Measurements from ENCODE around the gene GCNT4. TPM values are rescaled to one million over a fixed set of nuclear protein-coding genes. Genes with fewer than 3 reads are reported as not detected.
A peak's percentile ranks its signal among the peaks of the same experiment; 100 is the strongest.

Gene GCNT4
- total and polyA plus RNA-seq, 2 experiments from 2014 or later: 0.18 to 0.23 TPM

DNA sequence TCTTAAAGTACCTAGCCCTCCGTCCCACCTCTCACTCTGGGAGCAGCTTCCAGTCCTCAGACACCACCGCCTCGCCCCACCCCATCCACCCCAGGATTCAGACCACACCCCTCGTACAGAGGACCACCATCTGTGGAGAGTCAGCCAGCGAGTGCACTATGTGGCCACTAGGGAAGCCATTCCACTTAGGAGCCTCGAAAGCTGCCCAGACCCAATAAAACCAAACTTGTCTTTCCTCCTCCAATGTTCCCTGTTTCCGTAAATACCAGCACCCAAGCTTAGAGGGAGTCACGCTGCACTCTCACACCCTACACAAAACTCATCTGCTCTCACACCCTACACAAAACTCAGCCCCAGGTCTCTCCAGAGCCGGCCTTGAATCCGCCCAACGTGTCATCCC is 1.9 kb downstream of the GCNT4 start:
- no peaks in the 10 kb centered on the region for H3K9me3 ChIP-seq (ENCODE audit: low read depth)
- H3K4me1 ChIP-seq (ENCODE audit: low read depth): peaks cover 12% of the 10 kb centered on the region
- no peak overlapping the region for H3K4me3 ChIP-seq
- H3K36me3 ChIP-seq: no peaks in the 10 kb centered on the region
- TF ChIP-seq, protein P1, sequence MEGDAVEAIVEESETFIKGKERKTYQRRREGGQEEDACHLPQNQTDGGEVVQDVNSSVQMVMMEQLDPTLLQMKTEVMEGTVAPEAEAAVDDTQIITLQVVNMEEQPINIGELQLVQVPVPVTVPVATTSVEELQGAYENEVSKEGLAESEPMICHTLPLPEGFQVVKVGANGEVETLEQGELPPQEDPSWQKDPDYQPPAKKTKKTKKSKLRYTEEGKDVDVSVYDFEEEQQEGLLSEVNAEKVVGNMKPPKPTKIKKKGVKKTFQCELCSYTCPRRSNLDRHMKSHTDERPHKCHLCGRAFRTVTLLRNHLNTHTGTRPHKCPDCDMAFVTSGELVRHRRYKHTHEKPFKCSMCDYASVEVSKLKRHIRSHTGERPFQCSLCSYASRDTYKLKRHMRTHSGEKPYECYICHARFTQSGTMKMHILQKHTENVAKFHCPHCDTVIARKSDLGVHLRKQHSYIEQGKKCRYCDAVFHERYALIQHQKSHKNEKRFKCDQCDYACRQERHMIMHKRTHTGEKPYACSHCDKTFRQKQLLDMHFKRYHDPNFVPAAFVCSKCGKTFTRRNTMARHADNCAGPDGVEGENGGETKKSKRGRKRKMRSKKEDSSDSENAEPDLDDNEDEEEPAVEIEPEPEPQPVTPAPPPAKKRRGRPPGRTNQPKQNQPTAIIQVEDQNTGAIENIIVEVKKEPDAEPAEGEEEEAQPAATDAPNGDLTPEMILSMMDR (IDR thresholded peaks at IDR 0.05; ENCODE audit: low read depth, low read length): peak; percentile 43
- peak; percentile 41 to 42 for DNase-seq (ENCODE audit: low read depth in 1 of 2, low spot score in 1 of 2)
- peaks cover 64% of the 10 kb centered on the region for H3K27me3 ChIP-seq
- no peak overlapping the region for H3K27ac ChIP-seq

DNA sequence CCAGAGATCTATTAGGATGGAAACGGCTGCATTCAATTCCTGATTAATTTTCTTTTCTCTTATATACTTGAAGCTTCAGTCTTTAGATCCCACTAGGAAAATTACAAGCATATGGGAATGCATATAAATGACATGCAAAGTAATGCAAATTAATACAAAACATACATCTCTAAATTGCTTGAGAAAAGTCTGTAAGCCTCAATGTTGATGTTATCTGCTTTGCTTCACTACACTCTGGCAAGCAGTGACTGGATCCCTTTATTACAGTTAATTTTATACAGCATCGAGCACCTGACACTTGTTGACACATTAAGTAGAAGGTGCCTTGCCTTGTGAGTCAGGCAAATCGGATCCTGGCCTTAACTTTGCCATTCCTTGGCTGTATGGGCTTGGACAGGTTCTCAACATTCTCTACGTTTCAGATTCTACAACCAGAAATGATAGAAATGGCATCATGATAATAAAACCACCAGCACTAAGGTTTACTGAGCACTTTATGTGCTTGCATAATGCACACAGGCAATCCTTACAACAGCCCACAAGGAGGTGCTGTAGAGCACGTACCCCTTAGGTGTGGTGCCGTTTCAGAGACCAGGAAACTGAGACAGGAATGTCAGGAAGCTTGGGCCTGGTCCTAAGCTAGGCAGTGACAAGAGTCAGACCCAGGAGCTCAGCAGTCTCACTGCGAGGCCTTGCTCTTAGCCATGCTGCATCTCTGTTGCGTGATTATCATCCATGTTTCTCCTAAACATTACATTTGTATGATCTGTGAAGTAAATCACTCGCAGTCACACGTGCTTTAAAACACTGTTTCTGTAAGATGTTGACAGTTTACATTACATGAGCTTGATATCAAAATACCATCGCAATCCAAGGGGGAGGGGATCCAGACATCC is 2.7 kb downstream of the GCNT4 start:
- Histone ChIP-seq H3K27ac (no peak overlapping the region), H3K9me3 (ENCODE audit: low read depth) (no peaks in the 10 kb centered on the region), H3K27me3 (peaks cover 58% of the 10 kb centered on the region), H3K36me3 (no peaks in the 10 kb centered on the region), H3K4me3 (no peak overlapping the region), H3K4me1 (ENCODE audit: low read depth) (peaks cover 12% of the 10 kb centered on the region)
- DNase-seq (ENCODE audit: low read depth in 1 of 2, low spot score in 1 of 2): peak; percentile 55 to 75
- TF ChIP-seq, protein P1 (IDR thresholded peaks at IDR 0.05; ENCODE audit: low read depth, low read length): peak; percentile 87

DNA sequence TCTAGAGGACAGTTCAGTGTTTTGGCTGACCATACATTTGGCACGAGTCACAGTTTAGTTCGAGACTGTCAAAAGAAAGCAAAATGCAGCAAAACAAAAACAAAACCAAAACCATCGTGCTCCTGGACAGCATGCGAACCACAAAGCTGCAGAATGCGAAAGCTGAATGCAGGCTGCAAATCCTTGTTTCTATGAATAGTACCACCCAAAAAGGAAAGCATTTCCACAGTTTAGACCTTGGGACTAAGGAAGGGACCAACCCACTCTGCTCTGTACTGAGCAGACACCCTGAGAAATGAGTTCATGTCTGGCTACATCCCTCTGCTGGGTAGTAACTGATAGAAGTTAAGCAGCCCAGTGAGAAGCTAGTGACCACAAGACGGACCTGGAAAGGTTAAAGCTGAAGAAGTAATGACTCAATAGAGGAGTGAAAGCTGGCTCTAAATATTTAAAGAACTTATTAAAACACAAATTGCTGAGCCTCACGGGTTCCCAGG is 3.9 kb downstream of the GCNT4 start:
- DNase-seq (ENCODE audit: low read depth in 1 of 2, low spot score in 1 of 2): peak in 1 of 2 donors; percentile 25
- Histone ChIP-seq H3K9me3 (ENCODE audit: low read depth) (no peaks in the 10 kb centered on the region), H3K4me3 (no peak overlapping the region), H3K36me3 (no peaks in the 10 kb centered on the region), H3K27me3 (peaks cover 57% of the 10 kb centered on the region), H3K4me1 (ENCODE audit: low read depth) (peaks cover 12% of the 10 kb centered on the region), H3K27ac (no peak overlapping the region)
- TF ChIP-seq, protein P1 (IDR thresholded peaks at IDR 0.05; ENCODE audit: low read depth, low read length): no peak

DNA sequence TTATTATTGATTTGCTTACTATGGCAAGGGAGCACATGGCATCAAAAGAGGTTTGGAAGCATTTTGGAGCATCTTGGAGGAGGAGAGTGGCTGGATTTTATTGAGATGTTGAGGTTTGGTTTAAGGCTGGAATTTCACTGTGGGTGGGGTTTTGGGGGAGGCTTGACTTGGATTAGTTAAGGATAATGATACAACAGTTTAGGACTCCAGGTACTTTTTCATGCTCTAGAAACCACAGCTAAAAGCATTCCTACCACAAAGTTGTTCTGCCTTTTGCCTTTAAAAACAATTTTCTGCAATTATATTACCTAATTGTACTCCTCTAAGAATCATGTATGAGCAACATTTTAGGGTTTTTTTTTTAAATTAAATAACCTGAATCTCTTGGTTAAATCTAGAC is 5.0 kb downstream of the GCNT4 start:
- no peaks in the 10 kb centered on the region for H3K9me3 ChIP-seq (ENCODE audit: low read depth)
- H3K27ac ChIP-seq: no peak overlapping the region
- TF ChIP-seq, protein P1 (IDR thresholded peaks at IDR 0.05; ENCODE audit: low read depth, low read length): no peak
- H3K4me1 ChIP-seq (ENCODE audit: low read depth): peaks cover 12% of the 10 kb centered on the region
- H3K27me3 ChIP-seq: peaks cover 56% of the 10 kb centered on the region
- no peaks in the 10 kb centered on the region for H3K36me3 ChIP-seq
- no peak overlapping the region for H3K4me3 ChIP-seq
- no peak for DNase-seq (ENCODE audit: low read depth in 1 of 2, low spot score in 1 of 2)

DNA sequence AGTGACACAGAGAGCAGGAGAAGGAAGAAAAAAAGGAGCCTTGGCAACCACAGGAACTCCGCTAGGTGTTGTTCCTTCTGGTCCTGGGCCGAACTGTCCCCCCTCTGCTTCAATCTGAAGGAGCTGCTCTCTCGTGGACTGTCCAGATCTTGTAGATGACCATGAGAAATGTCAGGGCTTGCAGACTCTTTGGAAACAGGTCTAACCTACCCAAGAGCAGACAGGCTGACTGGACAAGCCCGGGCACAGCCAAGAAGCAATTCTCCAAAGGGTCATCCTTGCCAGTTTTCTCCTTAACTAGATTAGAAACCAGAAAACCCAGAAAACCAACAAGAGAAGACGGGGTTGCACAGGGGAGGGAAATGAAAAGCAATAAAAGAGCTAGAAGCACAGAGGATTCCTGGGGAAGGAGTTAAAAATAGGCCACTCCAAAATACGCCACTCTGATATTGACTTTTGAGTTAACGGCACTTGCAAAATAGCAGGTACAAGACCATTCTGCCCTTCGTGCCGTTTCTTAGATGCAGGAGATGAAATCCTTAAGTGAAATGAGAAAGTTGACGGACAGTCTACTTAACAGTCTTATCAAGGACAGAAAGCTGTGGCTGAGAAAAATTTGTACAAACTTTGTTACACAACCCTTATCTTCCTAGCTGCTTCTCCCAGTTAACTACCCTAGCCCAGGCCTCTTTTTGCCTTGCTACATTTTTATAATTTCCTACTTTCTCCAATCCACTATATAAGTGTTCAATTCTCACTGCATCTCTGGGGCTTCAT is 5.8 kb downstream of the GCNT4 start:
- TF ChIP-seq, protein P1 (IDR thresholded peaks at IDR 0.05; ENCODE audit: low read depth, low read length): no peak
- Histone ChIP-seq H3K4me1 (ENCODE audit: low read depth) (peaks cover 12% of the 10 kb centered on the region), H3K27me3 (peaks cover 56% of the 10 kb centered on the region), H3K4me3 (no peak overlapping the region), H3K9me3 (ENCODE audit: low read depth) (no peaks in the 10 kb centered on the region), H3K27ac (no peak overlapping the region), H3K36me3 (no peaks in the 10 kb centered on the region)
- DNase-seq (ENCODE audit: low read depth in 1 of 2, low spot score in 1 of 2): peak; percentile 63 to 73
